ENCODE measurements around the gene CIT.
"Not testable (repeated sequence)": the region's sequence is repeated elsewhere in the genome, so short reads cannot be mapped to it uniquely, and the experiment has no call there.

Gene CIT

DNA sequence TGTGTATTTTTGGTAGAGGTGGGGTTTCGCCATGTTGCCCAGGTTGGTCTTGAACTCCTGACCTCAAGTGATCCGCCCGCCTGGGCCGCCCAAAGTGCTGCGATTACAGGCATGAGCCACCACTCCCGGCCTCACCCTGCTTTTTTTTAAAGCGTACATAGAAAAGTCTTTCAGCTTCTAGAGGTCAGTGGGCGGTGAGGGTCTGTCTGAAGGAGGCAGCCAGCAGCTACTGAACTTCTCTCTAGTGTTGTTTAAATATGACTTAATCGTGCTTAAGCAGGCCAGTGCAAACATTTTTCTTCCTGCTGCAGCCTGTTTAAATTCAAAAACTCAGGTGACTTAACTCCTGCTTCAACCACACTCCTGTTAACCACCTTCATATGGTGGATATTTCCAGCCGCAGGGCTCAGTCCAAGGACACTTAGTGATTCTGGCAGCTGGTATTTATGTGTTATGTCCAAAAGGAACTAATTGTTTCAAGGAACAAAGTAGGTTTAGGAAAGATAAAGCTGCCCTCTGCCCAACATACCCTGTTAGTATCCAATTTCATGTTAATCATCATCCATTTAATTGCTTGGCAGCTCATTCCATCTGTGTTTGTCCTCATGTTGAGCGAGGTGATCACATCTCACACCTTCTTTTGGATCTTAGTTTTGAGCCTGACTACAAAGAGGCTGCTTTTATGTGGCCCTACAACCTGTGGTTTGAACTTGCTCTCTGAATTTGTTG is 207.2 kb downstream of the CIT start:
- DNase-seq: no peak
- in situ Hi-C loops (cut with HindIII; ENCODE audit: low pct_ligation_motif_present, low pct_unique_long_range_greater_than_20kb, low sequenced_read_pairs): no loop called here

DNA sequence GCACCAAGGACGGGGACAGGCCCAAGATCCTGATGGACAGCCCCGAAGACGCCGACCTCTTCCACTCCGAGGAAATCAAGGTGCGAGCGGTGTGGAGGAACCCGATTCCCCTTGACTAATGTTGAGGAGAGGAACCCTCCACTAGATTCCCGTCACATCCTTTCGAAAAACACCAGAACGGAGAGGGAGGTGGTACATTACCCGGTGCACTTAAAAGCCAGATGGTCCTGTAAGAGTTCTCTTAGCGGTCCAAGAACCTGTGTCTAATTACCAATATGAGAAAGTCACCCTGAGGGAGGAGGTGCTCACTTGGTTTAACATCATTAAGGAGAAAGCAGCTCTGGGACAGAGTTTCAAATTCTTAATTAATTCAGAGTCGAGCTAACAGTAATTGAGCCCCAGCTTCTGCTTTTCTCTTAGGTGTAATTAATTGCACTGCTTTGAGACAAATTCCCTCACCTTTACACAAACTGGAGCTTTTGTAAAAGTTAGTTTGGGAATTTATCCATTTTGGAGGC is 208.7 kb downstream of the CIT start:
- in situ Hi-C loops (cut with HindIII; ENCODE audit: low pct_ligation_motif_present, low pct_unique_long_range_greater_than_20kb, low sequenced_read_pairs): no loop called here
- DNase-seq: peak; percentile 44

DNA sequence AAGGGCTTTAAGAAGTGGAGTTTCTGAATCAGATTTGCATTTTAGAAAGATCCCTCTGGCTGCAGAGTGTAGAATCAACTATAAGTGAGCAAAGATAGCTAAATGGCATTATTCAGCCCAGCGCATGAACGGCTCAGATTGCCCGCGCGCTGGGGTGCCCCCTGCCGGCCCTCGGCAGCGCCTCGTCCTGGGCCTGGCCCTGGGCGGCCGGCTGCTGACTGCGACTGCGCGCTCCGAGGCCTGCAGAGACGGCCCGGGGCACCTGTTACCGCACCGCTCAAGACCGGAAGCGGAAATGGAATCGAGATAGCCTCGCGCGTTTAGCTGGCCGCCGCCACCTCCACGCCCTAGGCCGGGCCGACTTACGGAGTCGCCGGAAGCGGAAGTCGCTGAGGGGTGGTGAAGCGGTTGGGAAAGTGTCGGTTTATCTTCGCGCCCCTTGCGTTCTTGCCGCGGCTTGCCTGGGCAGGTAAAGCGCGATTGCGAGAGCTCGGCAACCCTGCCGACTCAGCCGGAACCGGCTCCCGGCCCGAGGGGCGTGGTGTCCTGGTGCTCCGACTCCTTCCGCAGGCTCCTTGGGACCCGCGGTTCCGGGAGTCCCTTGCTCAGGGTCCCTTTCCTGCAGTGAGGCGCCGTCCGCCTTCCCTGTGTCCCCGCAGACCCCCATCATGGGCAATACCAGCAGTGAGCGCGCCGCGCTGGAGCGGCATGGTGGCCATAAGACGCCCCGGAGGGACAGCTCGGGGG is 209.4 kb downstream of the CIT start, which contains the start of gene PRKAB1:
PRKAB1 (plus strand) TSS at position 557 of the 747 bp plus-strand sequence; CDS start at position 669, 112 bp downstream.
- in situ Hi-C loops (cut with HindIII; ENCODE audit: low pct_ligation_motif_present, low pct_unique_long_range_greater_than_20kb, low sequenced_read_pairs): no loop called here

DNA sequence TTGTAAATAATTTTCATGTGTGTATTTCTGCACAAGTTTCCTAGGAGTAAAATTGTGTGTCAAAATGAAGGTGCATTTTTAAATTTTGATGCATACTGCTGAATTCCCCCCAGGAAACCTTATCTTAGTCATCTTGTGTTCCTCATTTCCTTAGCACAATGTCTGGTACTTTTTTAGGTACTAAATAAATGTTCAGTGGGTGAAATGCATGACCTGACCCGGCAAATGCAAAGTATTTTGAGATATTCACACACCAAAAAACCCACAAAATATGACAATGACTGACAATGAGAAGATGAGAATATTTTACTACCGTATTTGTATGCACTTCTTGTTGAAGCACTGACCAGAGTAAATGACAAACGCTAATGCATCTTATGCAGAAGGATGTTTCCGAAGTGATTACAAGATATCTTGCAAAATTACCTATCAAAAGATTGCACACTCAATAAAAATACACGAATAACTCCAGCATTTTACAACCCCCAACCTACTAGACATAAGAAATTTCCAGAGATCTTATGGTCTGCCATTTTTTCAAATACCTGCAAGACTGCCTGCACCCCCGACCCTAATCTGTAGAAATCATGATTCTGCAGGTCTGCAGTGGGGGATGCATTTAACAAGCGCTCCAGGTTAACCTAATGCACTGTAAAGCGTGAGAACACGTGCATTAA is 210.1 kb downstream of the CIT start:
- no peak for DNase-seq
- in situ Hi-C loops (cut with HindIII; ENCODE audit: low pct_ligation_motif_present, low pct_unique_long_range_greater_than_20kb, low sequenced_read_pairs): no loop called here

More for the DNA sequence above, 209.4 kb downstream of the CIT start, which contains the start of gene PRKAB1:
- peak; percentile 100 for DNase-seq

DNA sequence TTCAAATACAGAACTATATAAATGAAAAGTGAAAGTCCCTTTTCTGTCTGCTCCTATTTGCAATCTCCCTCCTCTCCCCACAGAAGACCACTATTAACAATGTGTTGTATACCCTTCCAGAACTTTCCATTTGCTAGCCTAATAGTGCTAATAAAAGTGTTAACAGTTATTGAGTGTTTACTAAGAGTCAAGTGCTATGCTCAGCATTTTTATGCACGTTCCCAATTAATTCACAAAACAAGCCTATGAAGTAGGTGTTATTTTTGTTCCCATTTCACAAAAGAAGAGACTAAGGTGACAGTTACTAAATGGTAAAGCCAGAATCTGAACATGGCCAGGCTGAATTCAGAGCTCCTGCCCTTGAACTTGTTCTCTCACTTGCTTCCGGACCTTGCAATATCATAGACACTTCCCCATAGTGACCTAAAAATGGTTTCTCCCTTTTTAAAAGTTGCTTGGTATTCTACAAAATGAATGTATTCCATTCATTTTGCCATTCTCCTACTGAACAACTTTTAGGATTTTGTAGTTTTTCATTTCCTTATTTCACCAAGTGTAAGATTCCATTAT is 210.8 kb downstream of the CIT start:
- DNase-seq: no peak
- in situ Hi-C loops (cut with HindIII; ENCODE audit: low pct_ligation_motif_present, low pct_unique_long_range_greater_than_20kb, low sequenced_read_pairs): no loop called here

DNA sequence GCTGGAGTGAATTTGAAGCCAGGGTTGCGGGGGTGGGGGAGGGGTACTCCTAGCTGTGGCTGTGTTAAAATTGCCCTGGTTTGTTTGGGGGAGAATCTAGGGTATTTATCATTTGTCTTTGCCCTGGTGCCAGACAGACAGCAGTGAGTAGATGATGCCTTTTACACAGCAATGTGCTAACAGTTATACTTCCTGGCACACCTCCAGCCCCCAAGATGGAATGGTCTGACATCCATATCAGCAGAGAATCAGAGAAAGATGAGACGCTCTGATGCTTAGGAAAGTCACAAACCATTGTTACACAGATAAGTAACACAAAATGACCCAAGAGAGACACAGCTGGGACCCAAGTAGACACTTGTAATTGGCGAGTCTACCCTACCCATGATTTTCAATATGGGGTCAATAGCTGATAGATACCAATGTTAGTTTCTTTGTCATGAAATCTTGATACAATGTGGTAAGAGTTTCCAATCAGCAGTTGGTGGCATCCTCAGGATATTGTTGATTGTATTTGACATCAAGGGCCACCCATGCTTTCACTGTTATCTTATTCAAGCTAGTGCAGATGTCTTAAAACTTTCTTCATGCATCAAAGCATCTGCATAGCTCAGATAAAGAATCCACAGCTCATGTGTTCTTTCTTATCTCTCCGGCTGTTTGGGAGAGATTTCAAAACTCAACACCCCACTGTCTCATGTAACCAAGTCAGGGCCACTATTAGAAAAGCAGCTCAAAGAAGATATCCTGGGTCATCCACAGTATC is 211.8 kb downstream of the CIT start:
- in situ Hi-C loops (cut with HindIII; ENCODE audit: low pct_ligation_motif_present, low pct_unique_long_range_greater_than_20kb, low sequenced_read_pairs): no loop called here
- no peak for DNase-seq

DNA sequence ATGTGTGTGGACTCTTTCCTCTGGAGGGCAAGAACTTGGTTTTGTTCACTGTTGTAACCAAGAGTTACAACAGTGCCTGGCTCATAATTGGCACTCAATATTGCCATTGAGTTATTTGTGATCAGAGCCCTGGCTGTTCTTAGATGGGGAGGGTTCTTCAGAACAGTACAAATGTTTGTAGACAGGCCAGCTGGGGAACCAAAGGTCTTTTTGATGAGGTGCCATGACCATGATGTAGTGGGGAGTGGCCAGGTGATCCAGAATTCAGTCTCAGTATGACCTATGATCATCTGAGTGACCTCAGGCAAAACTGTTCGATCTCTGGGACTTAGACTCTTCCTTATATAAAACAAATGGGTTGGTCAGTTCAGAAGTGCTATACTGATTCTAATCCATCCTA is 212.5 kb downstream of the CIT start:
- in situ Hi-C loops (cut with HindIII; ENCODE audit: low pct_ligation_motif_present, low pct_unique_long_range_greater_than_20kb, low sequenced_read_pairs): no loop called here
- DNase-seq: no peak

DNA sequence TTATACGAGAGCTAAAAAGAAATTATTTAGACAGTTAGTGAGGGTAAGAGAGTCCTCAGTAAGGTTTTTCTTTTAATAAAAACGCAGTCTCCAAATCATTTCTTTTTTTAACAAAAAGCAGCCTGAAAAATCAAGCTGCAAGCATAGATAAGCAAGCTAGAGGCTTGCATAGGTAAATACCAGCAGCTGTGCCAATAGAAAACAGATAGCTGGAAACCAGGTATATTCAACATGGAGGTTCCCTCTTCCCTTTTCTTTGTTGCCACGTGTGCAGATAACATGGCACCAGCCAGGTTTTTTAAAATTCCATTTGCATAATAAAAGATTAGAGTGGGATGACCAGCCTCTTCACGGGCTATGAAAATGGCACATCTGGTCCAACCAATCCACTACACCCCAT is 215.2 kb downstream of the CIT start:
- DNase-seq: no peak
- in situ Hi-C loops (cut with HindIII; ENCODE audit: low pct_ligation_motif_present, low pct_unique_long_range_greater_than_20kb, low sequenced_read_pairs): no loop called here

DNA sequence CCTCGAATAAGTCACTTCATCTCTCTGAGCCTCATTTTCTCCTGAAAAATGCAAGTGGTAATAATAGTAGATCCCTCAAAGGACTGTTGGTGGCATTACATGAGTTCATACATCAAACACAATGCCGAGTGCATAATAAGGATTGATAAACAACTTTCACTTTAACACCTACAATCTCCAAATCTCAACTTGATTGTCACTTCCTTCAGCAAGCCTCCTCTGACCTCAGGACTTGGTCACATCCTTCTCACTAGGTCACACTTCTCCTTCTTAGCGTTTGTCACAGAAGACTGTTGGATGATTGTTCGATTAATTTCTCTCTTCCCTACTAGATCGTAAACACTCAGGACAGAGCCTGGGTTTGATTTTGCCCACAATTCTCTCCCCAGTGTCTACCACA is 217.0 kb downstream of the CIT start:
- DNase-seq: no peak
- in situ Hi-C loops (cut with HindIII; ENCODE audit: low pct_ligation_motif_present, low pct_unique_long_range_greater_than_20kb, low sequenced_read_pairs): no loop called here

DNA sequence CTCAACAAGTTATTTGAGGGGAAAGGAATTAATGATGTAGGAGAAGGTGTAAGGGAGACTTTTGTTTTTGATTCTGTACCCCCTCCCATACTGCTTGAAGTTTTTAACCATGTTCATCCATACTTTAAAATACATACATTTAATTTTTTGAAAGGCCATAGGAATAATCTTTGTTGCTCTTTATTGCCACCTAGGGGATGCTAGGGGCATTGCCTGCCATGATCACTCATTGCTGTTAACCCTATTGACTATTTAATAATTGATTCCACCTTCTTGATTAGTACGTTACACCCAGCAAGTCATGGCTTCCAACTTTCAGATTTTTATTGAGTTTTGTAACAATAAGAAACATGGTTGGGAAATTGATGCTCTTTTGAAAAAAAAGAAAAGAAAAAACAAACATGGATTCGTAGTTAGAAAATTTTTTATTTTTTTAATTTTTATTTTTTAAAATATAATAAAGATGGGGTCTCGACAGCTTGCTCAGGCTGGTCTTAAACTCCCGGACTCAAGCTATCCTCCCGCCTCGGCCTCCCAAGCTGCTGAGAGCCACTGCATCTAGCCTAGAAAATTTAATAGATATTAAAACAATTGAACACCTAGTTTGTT is 217.7 kb downstream of the CIT start:
- in situ Hi-C loops (cut with HindIII; ENCODE audit: low pct_ligation_motif_present, low pct_unique_long_range_greater_than_20kb, low sequenced_read_pairs): no loop called here
- peak; percentile 54 for DNase-seq

DNA sequence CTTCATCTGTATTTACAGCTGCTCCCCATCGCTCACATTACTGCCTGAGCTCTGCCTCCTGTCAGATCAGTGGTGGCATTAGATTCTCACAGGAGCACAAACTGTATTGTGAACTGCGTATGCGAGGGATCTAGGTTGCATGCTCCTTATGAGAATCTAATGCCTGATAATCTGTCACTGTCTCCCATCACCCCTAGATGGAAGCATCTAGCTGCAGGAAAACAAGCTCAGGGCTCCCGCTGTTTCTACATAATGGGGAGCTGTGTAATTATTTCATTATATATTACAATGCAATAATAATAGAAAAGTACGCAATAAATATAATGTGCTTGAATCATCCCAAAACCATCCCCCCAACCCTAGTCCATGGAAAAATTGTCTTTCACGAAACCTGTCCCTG is 219.0 kb downstream of the CIT start:
- DNase-seq; in situ Hi-C loops (cut with HindIII; ENCODE audit: low pct_ligation_motif_present, low pct_unique_long_range_greater_than_20kb, low sequenced_read_pairs): not testable (repeated sequence)

DNA sequence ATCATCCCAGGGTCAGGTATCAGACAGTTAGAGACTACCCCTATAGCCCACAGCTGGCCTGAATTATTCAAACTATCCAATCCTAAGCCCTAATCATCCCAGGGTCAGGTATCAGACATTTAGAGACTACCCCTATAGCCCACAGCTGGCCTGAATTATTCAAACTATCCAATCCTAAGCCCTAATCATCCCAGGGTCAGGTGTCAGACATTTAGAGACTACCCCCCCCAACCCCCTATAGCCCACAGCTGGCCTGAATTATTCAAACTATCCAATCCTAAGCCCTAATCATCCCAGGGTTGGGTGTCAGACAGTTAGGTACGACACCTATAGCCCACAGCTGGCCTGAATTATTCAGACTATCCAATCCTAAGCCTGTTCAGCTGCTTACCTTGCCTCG is 220.1 kb downstream of the CIT start:
- in situ Hi-C loops (cut with HindIII; ENCODE audit: low pct_ligation_motif_present, low pct_unique_long_range_greater_than_20kb, low sequenced_read_pairs); DNase-seq: not testable (repeated sequence)

DNA sequence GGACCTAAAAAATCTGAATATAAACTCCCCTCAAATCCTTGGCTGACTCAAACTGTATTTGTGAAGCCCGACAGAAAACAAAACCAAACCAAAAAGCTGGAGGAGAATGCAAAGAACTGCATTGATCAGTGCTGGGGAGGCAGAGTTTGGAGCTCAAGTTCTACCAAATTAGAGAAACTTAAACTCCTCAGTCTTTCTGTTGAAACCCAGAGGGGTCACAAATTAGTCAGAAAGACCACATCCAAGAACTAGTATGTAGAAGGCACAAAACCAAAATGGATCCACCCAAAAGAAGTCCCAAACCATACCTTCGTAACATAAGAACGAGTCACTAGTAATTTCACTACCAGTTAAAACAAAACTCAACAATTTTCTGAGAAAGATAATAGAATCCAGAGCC is 224.5 kb downstream of the CIT start:
- no peak for DNase-seq
- in situ Hi-C loops (cut with HindIII; ENCODE audit: low pct_ligation_motif_present, low pct_unique_long_range_greater_than_20kb, low sequenced_read_pairs): no loop called here

DNA sequence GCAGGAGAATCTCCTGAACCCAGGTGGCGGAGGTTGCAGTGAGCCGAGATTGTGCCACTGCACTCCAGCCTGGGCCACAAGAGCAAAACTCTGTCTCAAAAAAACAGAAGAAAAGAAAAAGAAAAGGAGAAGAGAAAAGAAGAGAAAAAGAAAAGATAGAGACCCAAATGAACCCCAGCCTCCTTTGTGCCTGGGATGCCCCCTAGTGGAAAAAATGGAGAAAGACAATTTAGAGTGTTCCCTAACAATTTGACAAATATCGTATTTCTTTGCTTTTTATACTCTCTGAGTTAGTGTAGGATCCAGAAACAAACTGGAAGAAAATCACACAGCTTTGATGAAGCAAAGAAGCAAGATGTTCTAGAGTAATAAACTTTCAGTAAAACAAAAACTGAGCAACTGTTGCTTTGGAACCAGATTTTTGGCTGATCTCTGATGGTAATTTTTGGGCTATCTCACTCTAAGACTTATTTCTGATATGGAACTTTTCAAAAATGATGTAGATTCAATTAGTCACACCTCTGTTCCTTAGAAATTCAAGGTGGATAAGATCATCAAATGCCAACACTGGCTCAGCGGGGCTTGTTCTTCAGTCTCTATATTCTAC is 227.8 kb downstream of the CIT start:
- in situ Hi-C loops (cut with HindIII; ENCODE audit: low pct_ligation_motif_present, low pct_unique_long_range_greater_than_20kb, low sequenced_read_pairs): no loop called here
- DNase-seq: peak; percentile 50

DNA sequence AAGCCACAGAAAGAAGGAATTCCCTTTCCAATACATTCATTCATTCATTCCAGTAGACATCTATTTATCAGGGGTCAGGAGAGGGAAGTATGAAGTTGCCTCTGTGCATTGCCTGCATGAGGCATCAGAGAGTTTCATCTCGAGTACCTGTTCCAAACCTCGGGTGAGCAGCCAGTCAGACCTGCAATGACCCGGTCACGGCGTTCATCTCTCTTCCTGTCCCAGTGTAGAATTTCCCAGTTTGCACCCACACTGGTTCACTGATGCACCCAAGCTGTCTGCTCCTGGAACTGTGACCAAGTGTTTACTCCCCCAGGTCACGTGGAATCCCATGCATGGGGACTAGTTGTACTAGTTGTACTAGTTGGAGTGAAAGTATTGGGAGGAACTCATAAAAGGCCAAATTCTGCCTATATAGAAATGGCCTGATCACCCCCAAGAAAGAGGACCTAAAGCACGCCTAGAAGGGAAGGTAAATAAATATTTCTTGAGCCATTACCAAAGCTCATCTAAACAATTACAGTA is 231.5 kb downstream of the CIT start:
- in situ Hi-C loops (cut with HindIII; ENCODE audit: low pct_ligation_motif_present, low pct_unique_long_range_greater_than_20kb, low sequenced_read_pairs): no loop called here
- DNase-seq: no peak

DNA sequence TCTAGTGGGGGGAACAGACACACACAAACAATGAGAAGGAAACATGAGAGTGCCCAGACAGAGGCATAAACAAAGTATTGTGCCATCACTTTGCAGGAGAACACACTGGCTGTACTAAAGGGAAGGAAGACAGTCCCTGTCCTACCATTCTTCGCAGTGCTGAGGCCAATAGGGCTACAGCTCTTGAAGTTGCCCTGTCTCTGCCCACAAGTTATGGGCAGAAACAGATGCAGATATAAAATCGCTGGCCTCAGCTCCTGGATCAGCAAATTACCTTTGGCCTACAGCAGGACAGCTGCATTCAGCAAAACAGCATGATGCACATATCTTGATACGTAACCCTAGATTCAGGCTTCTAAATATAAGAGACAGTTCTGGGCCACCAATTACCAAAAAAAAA is 232.2 kb downstream of the CIT start:
- in situ Hi-C loops (cut with HindIII; ENCODE audit: low pct_ligation_motif_present, low pct_unique_long_range_greater_than_20kb, low sequenced_read_pairs): no loop called here
- DNase-seq: no peak

DNA sequence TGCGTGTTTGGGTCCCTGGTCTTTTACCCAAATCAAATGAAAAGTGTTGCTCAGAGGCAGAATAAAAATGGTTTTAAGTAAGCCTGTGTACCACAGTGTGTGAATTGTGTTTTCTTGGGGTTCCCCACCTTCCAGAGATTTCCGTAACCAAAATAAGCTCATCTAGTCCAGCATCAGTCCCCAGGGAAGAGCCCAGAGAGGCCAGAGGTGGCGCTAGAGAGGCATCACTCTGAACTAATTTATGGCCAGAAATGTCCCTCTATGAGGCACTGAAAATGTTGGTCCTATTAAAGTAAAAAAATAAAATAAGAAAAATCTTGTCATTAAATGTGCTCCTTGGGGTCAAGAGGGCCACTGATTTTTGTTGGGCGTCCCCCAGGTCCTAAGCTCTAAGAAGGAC is 234.1 kb downstream of the CIT start:
- peak; percentile 28 for DNase-seq
- in situ Hi-C loops (cut with HindIII; ENCODE audit: low pct_ligation_motif_present, low pct_unique_long_range_greater_than_20kb, low sequenced_read_pairs): no loop called here
